SKM-1 (cell line): ENCODE measurements around the gene LRP3.
"Not testable (repeated sequence)": the region's sequence is repeated elsewhere in the genome, so short reads cannot be mapped to it uniquely, and the experiment has no call there.

Experiments
- DNase-seq: peaks from one replicate; lab custom pipeline; 2025; ENCODE audit not compliant: unreplicated experiment; lab: John Stamatoyannopoulos, UW

The LRP3 gene

GRCh38 chr19:33215438-33216197 is 21.5 kb downstream of the LRP3 start:
- no peak for DNase-seq

- DNase-seq: no peak
Measured at GRCh38 chr19:33216198-33216830, 22.2 kb downstream of the LRP3 start.

GRCh38 chr19:33217881-33218280 is 23.8 kb downstream of the LRP3 start:
- no peak for DNase-seq

GRCh38 chr19:33219261-33219815 is 25.2 kb downstream of the LRP3 start:
- DNase-seq: no peak

GRCh38 chr19:33220115-33220514 is 26.0 kb downstream of the LRP3 start:
- no peak for DNase-seq

- no peak for DNase-seq
Measured at GRCh38 chr19:33220735-33221134, 26.6 kb downstream of the LRP3 start.

GRCh38 chr19:33221638-33222037 is 27.5 kb downstream of the LRP3 start:
- DNase-seq: no peak

GRCh38 chr19:33222255-33222654 is 28.1 kb downstream of the LRP3 start:
- not testable (repeated sequence) for DNase-seq

- DNase-seq: no peak
Measured at GRCh38 chr19:33224694-33225457, 30.7 kb downstream of the LRP3 start.

GRCh38 chr19:33225458-33225926 is 31.4 kb downstream of the LRP3 start, which contains the start of gene SLC7A10:
SLC7A10 (minus strand) TSS chr19:33225850; CDS start chr19:33225703, 147 bp downstream.
- DNase-seq: no peak

- DNase-seq: no peak
Measured at GRCh38 chr19:33226550-33227241, 32.6 kb downstream of the LRP3 start.

- no peak for DNase-seq
Measured at GRCh38 chr19:33227242-33227650, 33.1 kb downstream of the LRP3 start.

- DNase-seq: no peak
Measured at GRCh38 chr19:33227870-33228599, 33.9 kb downstream of the LRP3 start.

GRCh38 chr19:33229962-33230361 is 35.8 kb downstream of the LRP3 start:
- DNase-seq: no peak

- DNase-seq: no peak
Measured at GRCh38 chr19:33231511-33231910, 37.4 kb downstream of the LRP3 start.

- no peak for DNase-seq
Measured at GRCh38 chr19:33232656-33233055, 38.5 kb downstream of the LRP3 start.

- no peak for DNase-seq
Measured at GRCh38 chr19:33233056-33233873, 39.1 kb downstream of the LRP3 start.

- no peak for DNase-seq
Measured at GRCh38 chr19:33234092-33234491, 40.0 kb downstream of the LRP3 start.

- no peak for DNase-seq
Measured at GRCh38 chr19:33234736-33235135, 40.6 kb downstream of the LRP3 start.
